H9 (cell line): ENCODE results near the gene TMCC1. TPM values are rescaled to one million over a fixed set of nuclear protein-coding genes. Genes with fewer than 3 reads are reported as not detected.
A peak's percentile ranks its signal among the peaks of the same experiment; 100 is the strongest.
"Not testable (repeated sequence)": the region's sequence is repeated elsewhere in the genome, so short reads cannot be mapped to it uniquely, and the experiment has no call there.

Experiments
- DNase-seq: peaks from one replicate; pipeline ENCODE4 v3.0.0-alpha.2; 2017
- H2AFZ ChIP-seq: one replicate; pipeline ENCODE4 v1.6.1; 2013; ENCODE audit warnings: mild to moderate bottlenecking, low read length, control low read depth, moderate library complexity
- H2AK5ac ChIP-seq: 2 replicates; pipeline ENCODE4 v1.6.1; 2013; ENCODE audit warnings: low read length, control low read depth, mixed read lengths; ENCODE audit not compliant: insufficient read length
- H2BK120ac ChIP-seq: one replicate; pipeline ENCODE4 v1.6.1; 2013; ENCODE audit warnings: low read depth, mild to moderate bottlenecking, low read length, control low read depth, inconsistent platforms; ENCODE audit not compliant: poor library complexity, severe bottlenecking
- H2BK12ac ChIP-seq: 2 replicates; pipeline ENCODE4 v1.6.1; 2013; ENCODE audit warnings: low read length, control low read depth, mixed read lengths, low read depth; ENCODE audit not compliant: insufficient read length
- H2BK15ac ChIP-seq: 2 replicates; pipeline ENCODE4 v1.6.1; 2013; ENCODE audit warnings: low read depth, low read length, control low read depth
- H2BK20ac ChIP-seq: one replicate; pipeline ENCODE4 v1.6.1; 2013; ENCODE audit warnings: low read depth, mild to moderate bottlenecking, low read length, control low read depth, inconsistent platforms; ENCODE audit not compliant: poor library complexity, severe bottlenecking
- H2BK5ac ChIP-seq: 2 replicates; pipeline ENCODE4 v1.6.1; 2013; ENCODE audit warnings: low read length, control low read depth, mixed read lengths; ENCODE audit not compliant: insufficient read length
- H3K14ac ChIP-seq: 2 replicates; pipeline ENCODE4 v1.6.1; 2013; ENCODE audit warnings: low read length, control low read depth; ENCODE audit not compliant: insufficient read depth
- H3K18ac ChIP-seq: 2 replicates; pipeline ENCODE4 v1.6.1; 2013; ENCODE audit warnings: low read depth, mild to moderate bottlenecking, mixed read lengths, low read length, control low read depth; ENCODE audit not compliant: insufficient read length
- H3K23ac ChIP-seq: 2 replicates; pipeline ENCODE4 v1.6.1; 2013; ENCODE audit warnings: low read length, control low read depth, mixed read lengths, low read depth; ENCODE audit not compliant: insufficient read length
- H3K23me2 ChIP-seq: 2 replicates; pipeline ENCODE4 v1.6.1; 2013; ENCODE audit warnings: low read depth, mild to moderate bottlenecking, mixed read lengths, low read length, control low read depth; ENCODE audit not compliant: insufficient read length, poor library complexity, severe bottlenecking
- H3K27ac ChIP-seq: 2 replicates; pipeline ENCODE4 v1.5.1; 2013; ENCODE audit warnings: low read length, control low read depth, mixed read lengths, low read depth; ENCODE audit not compliant: insufficient read length
- H3K27me3 ChIP-seq: 2 replicates; pipeline ENCODE4 v1.6.1; 2013; ENCODE audit warnings: low read length, control low read depth, inconsistent platforms; ENCODE audit not compliant: insufficient read depth
- H3K4ac ChIP-seq: 2 replicates; pipeline ENCODE4 v1.6.1; 2013; ENCODE audit warnings: low read depth, mild to moderate bottlenecking, control low read depth, inconsistent platforms, low read length, moderate library complexity
- H3K4me1 ChIP-seq: 2 replicates; pipeline ENCODE4 v1.6.1; 2013; ENCODE audit warnings: low read length, control low read depth, inconsistent platforms; ENCODE audit not compliant: insufficient read depth
- H3K4me2 ChIP-seq: 2 replicates; pipeline ENCODE4 v1.6.1; 2013; ENCODE audit warnings: low read length, control low read depth, mixed read lengths; ENCODE audit not compliant: insufficient read length, insufficient read depth
- H3K56ac ChIP-seq: 2 replicates; pipeline ENCODE4 v1.6.1; 2013; ENCODE audit warnings: low read depth, mild to moderate bottlenecking, mixed read lengths, low read length, control low read depth; ENCODE audit not compliant: insufficient read length
- H3K79me1 ChIP-seq: 2 replicates; pipeline ENCODE4 v1.6.1; 2013; ENCODE audit warnings: low read depth, mild to moderate bottlenecking, moderate library complexity, low read length, control low read depth, inconsistent platforms; ENCODE audit not compliant: insufficient read depth, poor library complexity, severe bottlenecking
- H3K79me2 ChIP-seq: 2 replicates; pipeline ENCODE4 v1.6.1; 2013; ENCODE audit warnings: low read length, control low read depth, inconsistent platforms; ENCODE audit not compliant: insufficient read depth
- H3K9ac ChIP-seq: 2 replicates; pipeline ENCODE4 v1.6.1; 2013; ENCODE audit warnings: low read length, control low read depth, mixed read lengths; ENCODE audit not compliant: insufficient read length; ENCODE audit errors: extremely low read depth
- H3K9me3 ChIP-seq: one replicate; pipeline ENCODE4 v1.6.1; 2013; ENCODE audit warnings: low read depth, low read length, inconsistent platforms; ENCODE audit not compliant: control insufficient read depth
- H3T11ph ChIP-seq: one replicate; pipeline ENCODE4 v1.6.1; 2013; ENCODE audit warnings: mild to moderate bottlenecking, low read length, control low read depth, inconsistent platforms
- H4K20me1 ChIP-seq: one replicate; pipeline ENCODE4 v1.6.1; 2013; ENCODE audit not compliant: control insufficient read depth, insufficient read length, insufficient read depth
- H4K5ac ChIP-seq: 2 replicates; pipeline ENCODE4 v1.6.1; 2013; ENCODE audit warnings: low read depth, mild to moderate bottlenecking, mixed read lengths, low read length, control low read depth; ENCODE audit not compliant: insufficient read length
- H4K8ac ChIP-seq: replicated peaks from 2 replicates; pipeline ENCODE4 v1.6.1; 2013; ENCODE audit warnings: low read length, control low read depth, mixed read lengths, low read depth; ENCODE audit not compliant: insufficient read length
- H4K91ac ChIP-seq: 2 replicates; pipeline ENCODE4 v1.6.1; 2013; ENCODE audit warnings: low read depth, mild to moderate bottlenecking, moderate library complexity, mixed read lengths, low read length, control low read depth; ENCODE audit not compliant: insufficient read length
- H3K27ac Mint-ChIP-seq, 3 experiments: 2 replicates in 2 of 3; 3 replicates in 1 of 3; pipeline ENCODE4 v1.8.0; 2020 to 2021; ENCODE audit warnings: mixed read lengths in 3 of 3, mild to moderate bottlenecking in 1 of 3, moderate library complexity in 1 of 3
- H3K27me3 Mint-ChIP-seq: 2 replicates; pipeline ENCODE4 v1.8.0; 2021; ENCODE audit warnings: low read depth, mild to moderate bottlenecking, moderate library complexity, mixed read lengths
- H3K36me3 Mint-ChIP-seq, 3 experiments: 2 replicates in 2 of 3; 3 replicates in 1 of 3; pipeline ENCODE4 v1.8.0; 2020 to 2021; ENCODE audit warnings: low read depth in 3 of 3, mixed read lengths in 3 of 3; ENCODE audit not compliant: insufficient read depth in 1 of 3
- H3K4me1 Mint-ChIP-seq, 2 experiments: 2 replicates each; pipeline ENCODE4 v1.8.0; 2020; ENCODE audit warnings: mixed read lengths in 2 of 2
- H3K4me3 Mint-ChIP-seq, 2 experiments: 2 replicates in 1 of 2; 3 replicates in 1 of 2; pipeline ENCODE4 v1.8.0; 2020 to 2021; ENCODE audit warnings: mild to moderate bottlenecking in 2 of 2, mixed read lengths in 2 of 2, moderate library complexity in 1 of 2
- H3K9me3 Mint-ChIP-seq, 2 experiments: 2 replicates in 1 of 2; 3 replicates in 1 of 2; pipeline ENCODE4 v1.8.0; 2020; ENCODE audit warnings: mild to moderate bottlenecking in 2 of 2, mixed read lengths in 2 of 2, moderate library complexity in 1 of 2
- CTCF ChIP-seq: fragments of 200-600 bp; sonication (generic); conservative IDR thresholded peaks from 3 replicates; pipeline ENCODE4 v1.8.0; 2021; ENCODE audit warnings: antibody characterized with exemption, mild to moderate bottlenecking
- WGBS: extraction: QIAGEN DNeasy Blood & Tissue Kit; methylation state at CpG from one replicate; pipeline ENCODE4 v1.1.7; 2013; ENCODE audit warnings: missing lambda C conversion rate, low lambda C conversion rate, mixed read lengths; ENCODE audit not compliant: insufficient read length; ENCODE audit errors: extremely low coverage; 5-methylcytosine and 5-hydroxymethylcytosine counted together
- total RNA-seq: library from RNA; stranded (reverse); gene quantifications from 2 replicates; pipeline ENCODE4 v1.2.1, GENCODE V29; 2021

TMCC1 gene
- total RNA-seq, 1 experiment from 2014 or later = 24.4 TPM

- WGBS = no CpG with 5 or more reads among the region's 9 CpGs
- DNase-seq = no peak
- no peak overlapping the region for H3K56ac ChIP-seq
- H2BK5ac ChIP-seq = no peak overlapping the region
- no peak overlapping the region for H4K8ac ChIP-seq
- H4K91ac ChIP-seq = no peak overlapping the region
- H2BK120ac ChIP-seq = no peak overlapping the region
- H3K27ac Mint-ChIP-seq = no peak overlapping the region
- no peak overlapping the region for H2BK15ac ChIP-seq
- no peaks in the 10 kb centered on the region for H4K20me1 ChIP-seq
- H3K27ac ChIP-seq = no peak overlapping the region
- no peaks in the 10 kb centered on the region for H3K79me2 ChIP-seq
- H2AFZ ChIP-seq = no peak overlapping the region
- no peaks in the 10 kb centered on the region for H3K79me1 ChIP-seq
- H3K4me2 ChIP-seq = no peak overlapping the region
- peaks cover 26 to 27% of the 10 kb centered on the region in 2 experiments for H3K4me1 Mint-ChIP-seq
- no peak for TF ChIP-seq CTCF
- H3K4me3 Mint-ChIP-seq = no peak overlapping the region; a peak in 1 of 5 replicates
- no peak overlapping the region for H2BK20ac ChIP-seq
- no peak overlapping the region for H4K5ac ChIP-seq
- H3K27me3 ChIP-seq = no peaks in the 10 kb centered on the region
- H3K14ac ChIP-seq = peak overlapping the region; percentile 17; the same call in 1 of the 2 replicates
- no peak overlapping the region for H2AK5ac ChIP-seq
- no peak overlapping the region for H2BK12ac ChIP-seq
- peaks cover 6% of the 10 kb centered on the region for H3K23me2 ChIP-seq
- no peaks in the 10 kb centered on the region for H3K9me3 ChIP-seq
- no peak overlapping the region for H3T11ph ChIP-seq
- no peaks in the 10 kb centered on the region; a peak in 1 of 7 replicates for H3K36me3 Mint-ChIP-seq
- H3K18ac ChIP-seq = no peak overlapping the region
- H3K4ac ChIP-seq = no peak overlapping the region
- H3K9me3 Mint-ChIP-seq = no peaks in the 10 kb centered on the region
- H3K4me1 ChIP-seq = peaks cover 2% of the 10 kb centered on the region
- H3K23ac ChIP-seq = no peak overlapping the region
- no peak overlapping the region for H3K9ac ChIP-seq
- H3K27me3 Mint-ChIP-seq = peaks cover 15% of the 10 kb centered on the region
Observed at GRCh38 chr3:129611446-129611800, 282.1 kb downstream of the TMCC1 start.

- not testable (repeated sequence) for H3K18ac ChIP-seq, H4K20me1 ChIP-seq, H2BK5ac ChIP-seq, H3K23me2 ChIP-seq, H3K9me3 Mint-ChIP-seq, H3K4me2 ChIP-seq, H3K79me1 ChIP-seq, H4K8ac ChIP-seq, H2BK20ac ChIP-seq, H3K9me3 ChIP-seq, H3K14ac ChIP-seq, H3K56ac ChIP-seq, H3K4me3 Mint-ChIP-seq, H2BK12ac ChIP-seq, H3K79me2 ChIP-seq, H3K4ac ChIP-seq, H3K9ac ChIP-seq, H3K27ac Mint-ChIP-seq, H2AK5ac ChIP-seq, H3T11ph ChIP-seq, H2AFZ ChIP-seq, H3K27ac ChIP-seq, H4K91ac ChIP-seq, H3K23ac ChIP-seq, H2BK15ac ChIP-seq, H2BK120ac ChIP-seq, H3K36me3 Mint-ChIP-seq, H3K27me3 ChIP-seq, DNase-seq, H4K5ac ChIP-seq, H3K4me1 ChIP-seq
- WGBS = no CpG with 5 or more reads among the region's 11 CpGs
- Mint-ChIP-seq H3K27me3 (peaks cover 15% of the 10 kb centered on the region), H3K4me1 (peaks cover 26 to 27% of the 10 kb centered on the region in 2 experiments)
Observed at GRCh38 chr3:129610794-129611445, 282.6 kb downstream of the TMCC1 start.
